Stimulated activated memory B cell treated with anti-CD40 and anti-IgM and Interleukin-4, amounts not matched to agents 10 μg/mL and 1 μg/mL and 100 μg/mL, for 72 hours (primary cell): ENCODE data around the gene ANKMY1.

Experiments used
- ATAC-seq: fragments of 150-1000 bp; cut with Tn5 transposase; 2 replicates; pipeline ENCODE4 v1.10.0; 2021
- H3K27ac Mint-ChIP-seq: one replicate; pipeline ENCODE4 v1.8.0; 2022; ENCODE audit warnings: mild to moderate bottlenecking, mixed read lengths
- H3K27me3 Mint-ChIP-seq: one replicate; pipeline ENCODE4 v1.8.0; 2022; ENCODE audit warnings: mixed read lengths
- H3K36me3 Mint-ChIP-seq: one replicate; pipeline ENCODE4 v1.8.0; 2022; ENCODE audit warnings: mixed read lengths
- H3K4me1 Mint-ChIP-seq: one replicate; pipeline ENCODE4 v1.8.0; 2022; ENCODE audit warnings: mixed read lengths
- H3K4me3 Mint-ChIP-seq: one replicate; pipeline ENCODE4 v1.8.0; 2022; ENCODE audit warnings: mild to moderate bottlenecking, moderate library complexity, mixed read lengths
- H3K9me3 Mint-ChIP-seq: one replicate; pipeline ENCODE4 v1.8.0; 2022; ENCODE audit warnings: mixed read lengths

The ANKMY1 gene

DNA sequence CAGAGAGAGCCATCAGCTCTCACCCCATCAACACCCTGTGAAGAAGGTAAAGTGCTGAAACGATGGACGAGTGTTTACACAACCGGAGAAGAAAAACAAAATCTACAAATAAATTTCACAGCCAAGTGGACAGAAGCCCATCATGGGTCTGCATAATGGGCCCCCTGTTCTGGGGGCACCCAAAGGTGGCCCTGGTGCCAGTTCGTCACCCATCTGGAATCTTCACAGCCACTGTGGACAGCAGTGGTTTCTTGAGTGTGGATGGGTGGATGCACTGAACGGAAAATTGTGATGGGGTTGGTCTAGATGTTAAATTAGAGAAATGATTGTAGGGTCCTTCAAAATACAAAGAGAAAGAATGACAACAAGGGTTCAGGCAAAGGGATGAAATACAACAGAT lies 38.8 kb downstream of the ANKMY1 start:
- ATAC-seq = no peak
- no peak overlapping the region for H3K4me3 Mint-ChIP-seq
- H3K27ac Mint-ChIP-seq = no peak overlapping the region
- peaks cover 5% of the 10 kb centered on the region for H3K9me3 Mint-ChIP-seq
- H3K27me3 Mint-ChIP-seq = no peaks in the 10 kb centered on the region
- H3K36me3 Mint-ChIP-seq = peaks cover 51% of the 10 kb centered on the region
- peaks cover 10% of the 10 kb centered on the region for H3K4me1 Mint-ChIP-seq

DNA sequence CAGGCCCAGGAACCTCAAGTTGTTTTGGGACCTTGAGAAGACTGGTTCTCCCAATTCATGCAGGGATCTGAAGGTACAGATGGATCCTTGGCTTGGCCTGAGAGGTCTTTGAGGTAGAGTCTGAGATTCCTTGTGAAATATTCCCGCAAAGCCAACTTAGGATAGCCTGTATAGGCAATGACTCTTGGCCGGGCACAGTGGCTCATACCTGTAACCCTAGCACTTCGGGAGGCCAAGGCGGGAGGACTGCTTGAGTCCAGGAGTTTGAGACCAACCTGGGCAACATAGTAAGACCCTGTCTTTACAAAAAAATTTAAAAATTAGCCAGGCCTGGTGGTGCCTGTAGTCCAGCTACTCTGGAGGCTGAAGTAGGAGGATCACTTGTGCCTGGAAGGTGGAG lies 40.4 kb downstream of the ANKMY1 start:
- Mint-ChIP-seq H3K36me3 (peaks cover 35% of the 10 kb centered on the region), H3K4me3 (no peak overlapping the region), H3K27ac (no peak overlapping the region), H3K27me3 (no peaks in the 10 kb centered on the region), H3K4me1 (peaks cover 18% of the 10 kb centered on the region), H3K9me3 (peaks cover 5% of the 10 kb centered on the region)
- no peak for ATAC-seq

DNA sequence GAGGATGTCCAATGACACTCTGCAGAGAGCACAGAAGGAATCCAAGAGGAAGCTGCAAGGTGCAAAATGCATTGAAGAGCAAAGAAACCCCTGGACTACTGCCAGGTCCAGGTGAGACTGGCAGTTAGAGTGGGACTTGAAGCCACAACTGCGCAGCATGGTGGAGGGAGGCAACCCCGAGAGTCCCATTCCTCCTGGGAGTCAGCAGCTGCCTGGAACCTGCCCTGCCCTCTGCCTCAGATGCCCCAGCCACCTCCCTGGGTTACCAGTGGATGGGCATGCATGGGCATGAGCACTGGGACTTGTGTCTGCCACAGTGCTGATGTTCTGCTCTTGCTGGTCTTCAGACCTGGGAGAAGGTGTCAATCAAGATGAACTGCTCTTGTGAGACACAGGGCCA lies 43.2 kb downstream of the ANKMY1 start:
- Mint-ChIP-seq H3K27ac (peak overlapping the region; percentile 51), H3K9me3 (no peaks in the 10 kb centered on the region), H3K27me3 (no peaks in the 10 kb centered on the region), H3K4me1 (peaks cover 11% of the 10 kb centered on the region), H3K36me3 (peaks cover 37% of the 10 kb centered on the region), H3K4me3 (no peak overlapping the region)
- no peak for ATAC-seq

DNA sequence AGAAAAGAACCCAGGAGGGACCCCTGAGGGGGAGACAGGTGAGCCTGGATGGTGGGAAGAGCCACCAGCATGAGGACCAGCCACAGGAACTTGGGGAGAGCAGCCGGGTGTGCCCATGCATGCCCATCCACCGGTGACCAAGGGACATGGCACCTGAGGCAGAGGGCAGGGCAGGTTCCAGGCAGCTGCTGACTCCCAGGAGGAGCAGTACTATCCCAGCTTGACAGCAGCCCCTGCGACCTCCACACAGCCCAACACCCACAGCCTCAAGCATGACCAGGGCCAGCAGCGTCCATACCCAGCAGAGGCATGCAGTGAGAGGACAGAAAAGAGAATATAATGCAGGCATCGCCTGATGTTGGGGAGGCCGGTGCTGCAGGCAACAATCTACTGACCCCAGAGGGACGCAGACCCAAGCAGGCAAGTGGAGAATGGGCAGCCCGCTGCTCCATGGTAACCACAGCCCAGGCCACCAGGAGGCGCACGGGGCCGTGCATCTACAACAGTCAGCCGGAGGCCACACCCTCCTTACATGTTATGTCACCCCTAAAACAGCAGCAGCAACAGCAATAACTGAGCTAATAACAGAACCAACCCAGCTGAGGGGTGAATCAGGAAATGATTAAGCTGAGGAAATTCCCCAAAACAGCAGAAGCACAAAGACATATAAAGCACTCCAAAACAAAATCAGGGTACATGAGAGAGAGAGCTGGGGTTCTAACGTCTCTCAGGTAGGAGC lies 44.1 kb downstream of the ANKMY1 start:
- Mint-ChIP-seq H3K27me3 (no peaks in the 10 kb centered on the region), H3K36me3 (peaks cover 39% of the 10 kb centered on the region), H3K9me3 (peaks cover 4% of the 10 kb centered on the region), H3K27ac (peak overlapping the region; percentile 51), H3K4me3 (peak overlapping the region; percentile 18), H3K4me1 (peaks cover 11% of the 10 kb centered on the region)
- ATAC-seq = peak; percentile 97

DNA sequence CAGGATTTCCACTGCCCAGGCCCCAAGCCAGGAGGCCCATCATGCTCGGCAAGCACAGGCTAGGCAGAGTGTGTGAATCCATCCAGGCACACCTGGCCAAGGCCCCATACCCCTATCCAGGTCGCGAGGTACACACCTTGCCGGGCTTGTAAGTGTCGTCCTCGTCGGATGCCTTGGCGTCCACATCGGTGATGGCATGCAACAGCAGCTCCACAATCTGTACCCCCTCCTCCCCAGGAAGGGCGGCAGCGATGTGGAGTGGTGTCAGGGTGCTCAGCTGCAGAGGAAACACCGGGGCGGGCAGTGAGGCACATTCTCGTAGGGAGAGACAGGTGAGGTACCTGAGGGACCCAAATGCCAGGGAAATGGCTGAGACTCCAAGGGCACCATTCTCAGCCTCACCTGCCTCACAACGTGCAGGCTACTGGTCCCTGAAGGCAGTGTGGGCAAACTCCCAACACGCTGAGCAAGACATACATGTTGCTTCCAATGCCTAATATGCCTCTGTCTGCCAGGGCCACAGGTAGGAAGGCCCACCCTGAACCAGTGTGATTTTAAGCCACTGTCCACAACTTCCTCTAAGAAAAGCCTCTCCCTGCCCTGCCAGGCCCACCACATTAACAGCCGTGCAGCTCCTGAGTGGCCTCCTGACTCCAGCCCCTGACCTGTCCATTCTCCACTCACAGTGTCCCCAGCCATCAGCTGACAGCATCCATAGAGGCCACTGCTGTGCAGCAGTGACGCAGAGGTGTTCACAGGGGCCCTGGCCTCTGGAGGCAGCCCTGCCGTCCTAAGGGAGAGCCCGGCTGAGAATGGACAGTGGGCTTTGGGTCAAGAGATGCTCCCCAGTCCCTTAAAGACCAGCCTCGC lies 44.9 kb downstream of the ANKMY1 start:
- H3K9me3 Mint-ChIP-seq = peaks cover 5% of the 10 kb centered on the region
- ATAC-seq = no peak
- H3K4me3 Mint-ChIP-seq = no peak overlapping the region
- peaks cover 11% of the 10 kb centered on the region for H3K4me1 Mint-ChIP-seq
- H3K27me3 Mint-ChIP-seq = no peaks in the 10 kb centered on the region
- H3K27ac Mint-ChIP-seq = no peak overlapping the region
- H3K36me3 Mint-ChIP-seq = peaks cover 38% of the 10 kb centered on the region

DNA sequence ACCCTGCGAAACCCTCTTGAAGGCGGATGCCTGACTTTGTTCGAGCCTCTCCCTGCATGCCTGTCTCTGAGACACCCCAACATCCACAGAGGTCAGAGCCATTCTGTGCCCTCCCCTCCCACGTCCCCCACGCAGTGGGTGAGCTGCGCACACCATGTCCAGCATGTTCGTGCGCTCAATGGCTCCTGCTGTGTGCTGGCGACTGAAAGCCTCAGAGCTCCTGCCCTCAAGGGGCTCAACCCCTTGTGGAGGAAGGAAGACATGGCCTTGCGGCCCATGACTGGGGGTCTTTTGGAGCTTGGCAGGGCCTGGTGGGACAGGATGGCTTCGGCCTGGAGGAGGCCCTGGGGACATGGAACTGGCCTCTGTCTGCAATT lies 45.7 kb downstream of the ANKMY1 start:
- H3K4me1 Mint-ChIP-seq = peaks cover 11% of the 10 kb centered on the region

DNA sequence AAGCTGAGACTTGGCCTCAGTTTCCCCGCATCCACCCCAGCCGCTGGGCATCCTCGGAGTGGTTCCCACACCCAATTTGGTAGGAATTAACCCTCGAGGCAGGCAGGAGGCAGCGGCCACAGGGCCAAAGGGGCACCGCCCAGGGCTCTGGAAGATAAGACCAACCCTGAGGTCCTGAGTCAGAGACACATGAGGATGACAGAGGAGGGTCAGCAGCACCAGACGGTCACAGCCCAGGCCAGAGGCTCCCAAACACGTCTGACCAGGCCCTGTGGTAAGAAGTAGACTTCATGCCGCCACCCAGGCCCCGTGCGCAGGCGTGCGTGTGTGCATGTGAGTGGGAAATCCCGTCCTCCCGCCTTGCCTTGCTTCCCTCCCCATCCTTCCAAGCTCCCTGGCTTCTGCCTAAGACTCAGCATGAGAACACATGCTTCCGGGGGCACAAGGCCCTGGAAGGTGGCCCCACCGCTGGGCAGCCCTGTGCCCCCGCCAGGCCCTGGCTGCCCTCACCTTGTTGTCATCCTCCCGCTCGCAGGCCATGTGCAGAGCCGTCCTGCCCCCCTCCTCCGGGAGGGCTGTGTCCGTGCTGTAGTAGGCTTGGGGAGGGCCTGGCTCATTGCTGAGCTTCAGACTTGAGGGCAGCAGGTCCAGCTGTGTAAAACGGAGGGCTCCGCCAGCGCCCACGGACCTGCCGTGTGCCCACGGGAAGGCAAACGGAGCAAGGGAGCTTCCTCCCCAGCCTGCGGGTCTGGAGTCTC lies 46.3 kb downstream of the ANKMY1 start:
- H3K4me1 Mint-ChIP-seq = peaks cover 11% of the 10 kb centered on the region
- no peaks in the 10 kb centered on the region for H3K27me3 Mint-ChIP-seq
- H3K9me3 Mint-ChIP-seq = peaks cover 5% of the 10 kb centered on the region
- peaks cover 33% of the 10 kb centered on the region for H3K36me3 Mint-ChIP-seq
- H3K4me3 Mint-ChIP-seq = no peak overlapping the region
- H3K27ac Mint-ChIP-seq = no peak overlapping the region
- ATAC-seq = no peak

More for the DNA sequence above, 45.7 kb downstream of the ANKMY1 start:
- no peak overlapping the region for H3K27ac Mint-ChIP-seq
- no peaks in the 10 kb centered on the region for H3K27me3 Mint-ChIP-seq
- ATAC-seq = no peak
- H3K9me3 Mint-ChIP-seq = peaks cover 5% of the 10 kb centered on the region
- H3K4me3 Mint-ChIP-seq = no peak overlapping the region
- H3K36me3 Mint-ChIP-seq = peaks cover 33% of the 10 kb centered on the region

DNA sequence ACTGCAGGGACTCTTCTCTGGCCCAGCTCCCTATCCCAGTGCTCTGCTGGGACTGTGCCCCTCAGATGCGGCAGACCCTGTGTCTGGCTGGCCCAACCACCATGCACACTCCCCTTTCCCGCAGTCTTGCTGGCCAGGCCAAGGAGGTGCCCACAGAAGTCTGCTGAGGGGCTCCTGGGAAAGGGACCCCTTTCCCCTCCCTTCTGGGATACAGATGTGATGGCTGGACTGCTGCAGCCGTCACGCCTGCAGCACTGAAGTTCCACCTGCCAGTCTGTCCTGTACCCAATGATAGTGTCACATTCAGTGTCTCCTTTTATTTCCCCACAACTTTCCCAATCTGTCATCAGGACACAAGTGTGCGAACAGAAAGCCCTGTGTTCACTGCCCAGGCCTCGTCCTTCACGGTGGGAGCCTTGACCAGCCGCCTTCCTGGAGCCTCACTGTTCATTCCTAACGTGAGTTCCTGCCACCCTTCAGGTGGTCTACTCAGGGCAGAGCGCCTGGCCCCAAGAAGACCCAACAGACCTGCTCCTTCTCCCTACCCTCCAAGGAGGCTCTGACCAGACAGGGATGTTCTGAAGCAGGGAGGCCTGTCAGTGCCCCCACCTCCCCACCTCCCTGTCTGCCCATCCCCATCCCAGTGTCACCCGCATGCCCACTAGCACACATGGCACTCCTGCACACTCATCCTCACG lies 47.1 kb downstream of the ANKMY1 start:
- no peak for ATAC-seq
- Mint-ChIP-seq H3K27ac (no peak overlapping the region), H3K4me1 (peaks cover 11% of the 10 kb centered on the region), H3K4me3 (no peak overlapping the region), H3K9me3 (peaks cover 5% of the 10 kb centered on the region), H3K27me3 (no peaks in the 10 kb centered on the region), H3K36me3 (peaks cover 33% of the 10 kb centered on the region)

DNA sequence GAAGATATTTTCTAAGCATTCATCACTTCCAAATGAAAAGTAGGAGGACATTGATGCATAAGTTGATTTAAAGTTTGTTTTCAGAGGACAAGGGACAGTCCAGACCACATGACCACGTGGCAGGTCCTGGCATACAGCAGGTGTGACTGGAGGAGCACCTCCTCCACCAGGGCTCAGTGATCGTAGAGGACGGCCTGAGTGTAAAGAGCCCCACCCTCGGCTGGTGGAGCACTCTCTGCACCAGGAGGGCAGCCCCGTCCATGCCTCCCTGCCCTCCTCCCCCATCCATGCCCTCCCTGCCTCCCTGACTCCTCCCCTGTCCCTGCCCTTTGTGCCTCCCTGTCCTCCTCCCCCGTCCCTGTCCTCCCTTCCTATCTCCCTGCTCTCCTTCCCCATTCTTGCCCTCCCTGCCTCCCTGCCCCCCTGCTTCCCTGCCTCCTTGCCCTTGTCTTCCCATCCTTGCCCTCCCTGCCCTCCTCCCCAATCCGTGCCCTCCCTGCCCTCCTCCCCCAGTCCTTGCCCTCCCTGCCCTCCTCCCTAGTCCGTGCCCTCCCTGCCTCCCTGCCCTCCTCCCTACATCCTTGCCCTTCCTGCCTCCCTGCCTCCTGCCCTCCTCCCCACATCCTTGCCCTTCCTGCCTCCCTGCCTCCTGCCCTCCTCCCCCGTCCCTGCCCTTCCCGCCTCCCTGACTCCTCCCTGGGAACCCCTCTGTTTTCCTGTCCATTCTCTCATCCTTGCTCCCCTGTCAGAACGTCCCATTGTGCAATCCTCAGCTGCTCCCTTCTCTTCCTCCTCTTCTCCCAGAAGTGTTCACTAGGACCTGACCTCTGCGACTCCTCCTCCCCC lies 47.9 kb downstream of the ANKMY1 start:
- Mint-ChIP-seq H3K36me3 (peaks cover 41% of the 10 kb centered on the region), H3K27me3 (no peaks in the 10 kb centered on the region), H3K27ac (no peak overlapping the region), H3K9me3 (peaks cover 5% of the 10 kb centered on the region), H3K4me1 (peaks cover 11% of the 10 kb centered on the region), H3K4me3 (no peak overlapping the region)
- ATAC-seq = no peak

DNA sequence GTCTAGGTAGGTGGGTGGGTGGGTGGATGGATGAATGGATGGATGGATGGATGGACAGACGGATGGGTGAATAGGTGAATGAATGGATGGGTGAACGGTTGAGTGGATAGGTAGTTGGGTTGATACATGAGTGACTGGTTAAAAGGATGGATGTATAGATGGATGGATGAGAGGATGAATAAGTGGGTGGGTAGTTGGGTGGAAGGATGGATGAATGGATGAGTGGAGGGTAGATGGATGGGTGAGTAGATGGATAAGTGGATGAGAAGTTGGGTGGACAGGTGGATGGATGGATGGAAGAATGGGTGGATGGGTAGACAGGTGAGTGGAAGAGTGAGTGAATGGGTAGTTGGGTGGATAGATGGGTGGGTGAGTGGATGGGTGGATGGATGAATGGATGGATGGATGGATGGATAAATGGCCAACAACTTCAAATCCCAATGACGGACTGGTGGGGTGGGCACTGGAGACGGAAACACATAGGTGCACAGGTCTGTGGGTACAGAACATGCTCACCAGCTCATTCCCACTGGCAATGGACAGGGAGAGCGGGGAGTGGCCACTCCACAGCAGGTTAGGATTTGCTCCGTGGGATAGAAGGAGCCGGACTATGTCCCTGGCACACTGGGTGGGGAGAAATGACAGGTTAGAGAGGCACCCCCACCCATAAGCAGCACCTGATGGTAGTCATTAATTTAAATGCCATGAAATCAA lies 48.8 kb downstream of the ANKMY1 start:
- Mint-ChIP-seq H3K4me3 (no peak overlapping the region), H3K9me3 (peaks cover 5% of the 10 kb centered on the region), H3K27me3 (no peaks in the 10 kb centered on the region), H3K4me1 (peaks cover 8% of the 10 kb centered on the region), H3K27ac (no peak overlapping the region), H3K36me3 (peaks cover 46% of the 10 kb centered on the region)
- no peak for ATAC-seq

DNA sequence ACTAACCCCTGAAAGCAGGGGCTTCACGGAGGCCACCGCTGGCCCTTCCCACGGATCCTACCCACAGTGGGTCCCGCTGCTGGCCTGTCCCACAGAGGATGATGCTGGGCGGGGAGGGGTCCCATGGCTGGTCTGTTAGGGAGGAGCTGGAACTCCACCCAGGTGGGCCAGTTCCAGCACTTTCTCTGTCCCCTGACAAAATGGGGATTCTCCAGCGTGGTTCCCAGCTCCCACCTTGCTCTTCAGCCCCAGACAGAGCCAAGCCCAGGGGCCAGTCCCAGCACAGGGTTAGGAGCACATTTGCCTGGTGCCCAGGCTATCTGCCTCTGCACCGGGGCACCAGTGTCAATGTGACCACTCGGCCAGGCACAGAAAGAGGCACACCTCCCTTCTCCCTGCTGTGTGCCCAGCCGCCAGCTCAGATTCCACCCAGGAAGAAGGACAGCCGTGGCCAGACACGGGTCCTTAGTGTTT lies 50.0 kb downstream of the ANKMY1 start:
- peaks cover 55% of the 10 kb centered on the region for H3K36me3 Mint-ChIP-seq
- H3K4me3 Mint-ChIP-seq = no peak overlapping the region
- no peak overlapping the region for H3K27ac Mint-ChIP-seq
- no peak for ATAC-seq
- H3K4me1 Mint-ChIP-seq = no peaks in the 10 kb centered on the region
- peaks cover 5% of the 10 kb centered on the region for H3K9me3 Mint-ChIP-seq
- no peaks in the 10 kb centered on the region for H3K27me3 Mint-ChIP-seq

DNA sequence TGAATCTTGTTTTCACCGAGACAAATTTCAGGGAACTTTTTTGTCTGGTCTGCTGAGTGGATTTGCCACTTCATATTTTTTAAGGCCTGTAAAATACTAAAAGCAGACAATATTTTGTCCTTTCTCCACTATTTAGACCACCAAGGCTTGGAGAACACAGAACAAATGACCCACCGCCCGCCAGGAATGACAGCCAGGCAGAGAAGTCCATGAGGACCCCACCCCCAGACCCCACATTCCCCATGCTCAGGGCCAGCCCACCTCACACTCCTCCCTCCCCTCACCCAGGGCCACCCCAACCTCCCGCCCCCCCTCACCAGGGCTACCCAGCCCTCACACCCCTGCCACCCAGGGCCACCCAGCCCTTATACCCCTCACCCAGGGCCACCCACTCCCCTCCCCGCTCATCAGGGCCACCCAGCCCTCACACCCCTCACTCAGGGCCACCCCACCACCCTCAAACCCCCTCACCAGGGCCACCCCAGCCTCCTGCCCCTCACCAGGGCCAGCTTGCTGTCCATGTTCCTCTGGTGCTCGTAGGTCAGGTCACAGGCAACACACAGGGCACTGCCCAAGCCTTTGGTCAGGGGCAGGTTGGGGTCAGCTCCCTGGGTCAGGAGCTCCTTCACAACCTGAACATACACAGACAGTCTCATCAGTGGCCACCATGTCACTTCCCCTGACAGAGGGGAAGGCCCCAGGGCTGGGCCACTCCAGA lies 50.6 kb downstream of the ANKMY1 start:
- no peak overlapping the region for H3K27ac Mint-ChIP-seq
- H3K36me3 Mint-ChIP-seq = peaks cover 58% of the 10 kb centered on the region
- H3K9me3 Mint-ChIP-seq = peaks cover 5% of the 10 kb centered on the region
- H3K4me3 Mint-ChIP-seq = no peak overlapping the region
- no peaks in the 10 kb centered on the region for H3K4me1 Mint-ChIP-seq
- no peaks in the 10 kb centered on the region for H3K27me3 Mint-ChIP-seq
- ATAC-seq = peak; percentile 68

DNA sequence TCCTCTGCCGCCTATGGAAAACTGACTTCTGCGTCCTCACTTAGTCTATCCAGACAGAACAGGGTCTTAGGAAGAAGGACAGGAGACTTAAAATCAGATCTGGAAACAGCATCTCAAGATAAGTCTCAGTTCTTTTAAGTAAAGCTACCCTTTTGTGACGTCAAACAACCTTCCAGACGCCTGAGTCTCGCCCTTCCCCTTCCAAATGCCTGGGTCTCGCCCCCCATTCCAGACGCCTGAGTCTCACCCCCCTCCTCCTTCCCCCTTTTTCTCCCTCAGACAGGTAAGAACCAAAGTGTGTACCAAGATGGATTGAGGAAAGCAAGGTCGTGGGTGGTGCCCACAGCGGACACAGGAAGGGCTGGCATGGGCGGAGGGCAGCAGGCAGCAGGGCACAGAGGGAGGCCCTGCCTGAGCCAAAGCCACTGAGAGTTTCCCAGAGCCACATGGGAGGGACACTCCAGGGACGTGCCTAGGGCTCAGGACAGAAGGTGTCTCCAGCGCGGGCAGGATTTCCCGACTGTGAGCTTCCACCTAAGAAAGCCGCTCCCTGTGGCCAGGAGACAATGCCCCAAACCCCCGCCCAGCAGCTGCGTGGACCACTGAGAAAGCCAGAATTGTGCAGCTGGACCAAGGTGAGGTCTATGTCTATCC lies 51.3 kb downstream of the ANKMY1 start:
- no peaks in the 10 kb centered on the region for H3K4me1 Mint-ChIP-seq
- no peaks in the 10 kb centered on the region for H3K27me3 Mint-ChIP-seq
- no peak for ATAC-seq
- no peak overlapping the region for H3K27ac Mint-ChIP-seq
- H3K36me3 Mint-ChIP-seq = peaks cover 62% of the 10 kb centered on the region
- peaks cover 5% of the 10 kb centered on the region for H3K9me3 Mint-ChIP-seq
- H3K4me3 Mint-ChIP-seq = no peak overlapping the region
